AG08396 (cell line): ENCODE measurements around the gene ELF2.
"Not testable (repeated sequence)": the region's sequence is repeated elsewhere in the genome, so short reads cannot be mapped to it uniquely, and the experiment has no call there.

Experiments used
- DNase-seq: peaks from one replicate; pipeline ENCODE4 v3.0.0; 2012; ENCODE audit warnings: low spot score, mixed read lengths

Gene ELF2

DNA sequence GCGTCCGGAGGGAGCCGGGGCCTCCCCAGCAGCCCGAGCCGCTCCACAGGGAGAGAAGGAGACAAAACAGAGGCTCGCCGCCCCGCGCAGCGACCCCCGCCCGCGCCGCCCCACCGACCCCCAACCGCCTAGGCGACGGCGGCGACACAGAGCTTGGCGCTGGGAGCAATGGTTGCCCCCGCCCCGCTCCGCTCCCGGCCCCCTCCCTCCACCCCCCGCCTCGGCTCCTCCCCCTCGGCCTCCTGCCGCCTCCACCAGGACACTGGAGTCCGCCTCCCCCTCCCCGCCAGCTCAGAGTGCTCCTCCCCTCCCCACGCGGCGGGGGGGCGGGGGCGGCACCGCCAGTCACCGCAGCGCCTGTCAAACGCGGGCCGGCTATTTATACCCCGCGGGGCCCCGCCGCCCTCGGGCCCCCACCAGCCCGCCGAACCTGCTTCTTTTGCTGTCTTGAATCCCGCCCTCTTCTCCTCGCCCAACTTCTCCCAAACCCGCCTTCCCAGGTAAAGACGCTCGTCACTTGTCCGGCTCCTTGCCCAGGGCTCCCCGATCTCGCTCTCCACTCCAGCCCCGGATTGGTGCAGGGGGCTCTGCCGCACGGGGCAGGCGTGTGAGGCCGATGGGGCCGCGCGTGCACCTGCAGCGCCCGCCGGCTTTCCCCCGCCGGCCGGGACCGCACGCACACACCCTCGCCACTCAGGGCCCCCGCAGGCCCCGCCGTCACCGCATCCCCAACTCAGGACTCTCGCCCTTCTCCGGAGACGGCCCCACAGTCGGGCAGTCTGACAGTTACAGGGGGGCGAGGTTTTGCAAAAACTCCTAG, at the start of gene ELF2:
Gene ELF2, minus strand, starts transcription at position 170 of the 820 bp plus-strand sequence. CDS start 39,517 bp downstream, outside the sequence.
- DNase-seq = peak; percentile 94

DNA sequence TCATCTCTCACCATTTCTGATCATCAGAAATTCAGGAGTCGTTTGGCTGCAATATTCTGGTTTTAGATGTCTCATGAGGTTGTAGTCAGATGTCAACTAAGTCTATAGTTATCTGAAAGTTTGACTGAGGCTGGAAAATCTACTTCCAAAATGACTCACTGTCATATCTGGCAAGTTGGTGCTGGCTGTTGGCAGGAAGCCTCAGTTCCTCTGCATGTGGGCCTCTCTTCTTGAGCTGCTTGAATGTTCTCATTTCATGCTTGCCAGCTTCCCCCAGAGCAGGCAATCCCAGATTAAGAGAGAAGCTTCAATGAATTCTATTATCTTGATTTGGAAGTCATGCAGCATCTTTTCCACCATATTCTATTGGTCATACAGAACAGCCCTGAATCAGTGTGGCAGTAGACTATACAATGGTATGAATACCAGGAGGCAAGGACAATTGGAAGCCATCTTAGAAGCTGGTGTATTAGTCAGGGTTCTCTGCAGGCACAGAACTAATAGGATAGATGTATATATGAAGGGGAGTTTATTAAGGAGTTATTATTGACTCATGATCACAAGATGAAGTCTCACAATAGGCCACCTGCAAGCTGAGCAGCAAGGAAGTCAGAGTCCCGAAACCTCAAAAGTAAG, 46.8 kb upstream of the ELF2 start:
- no peak for DNase-seq

DNA sequence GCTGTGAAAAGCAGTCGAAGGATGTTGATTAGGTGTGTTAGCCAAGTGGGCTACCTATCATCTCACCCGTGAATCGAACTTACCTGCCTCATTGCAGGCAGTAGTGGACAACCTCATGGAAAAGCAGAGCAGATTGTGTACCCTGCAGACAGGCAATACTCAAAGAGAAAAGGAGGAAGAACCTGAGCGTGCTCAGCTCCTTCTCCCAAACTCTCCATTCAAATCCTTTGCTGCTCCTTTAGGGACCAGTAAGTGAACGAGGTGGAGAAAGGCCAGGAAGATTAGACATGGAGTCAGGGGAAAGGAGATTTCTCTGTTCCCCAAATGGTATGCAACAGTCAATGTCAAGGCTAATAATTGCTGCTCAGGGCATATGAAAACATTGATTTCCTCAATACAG, 45.2 kb upstream of the ELF2 start:
- no peak for DNase-seq

DNA sequence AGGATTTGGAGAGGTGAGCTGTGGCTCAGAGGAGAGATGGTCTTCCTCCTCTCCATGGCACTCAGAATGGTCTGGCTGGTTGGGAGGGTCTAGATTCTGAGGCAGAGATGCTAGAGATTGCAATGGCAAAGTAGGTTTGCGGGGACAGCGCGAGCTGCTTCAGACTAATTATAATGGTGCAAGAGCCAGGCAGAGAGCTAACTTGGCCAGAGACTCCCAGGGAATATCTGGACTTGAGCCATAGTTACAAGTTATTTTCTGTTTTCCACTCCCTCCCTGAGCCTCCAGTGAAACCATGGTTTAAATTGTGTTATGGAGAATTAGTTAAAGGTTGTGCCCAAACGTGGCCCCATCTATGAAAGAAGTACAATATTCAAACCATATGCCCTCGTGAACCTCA, 44.7 kb upstream of the ELF2 start:
- no peak for DNase-seq

DNA sequence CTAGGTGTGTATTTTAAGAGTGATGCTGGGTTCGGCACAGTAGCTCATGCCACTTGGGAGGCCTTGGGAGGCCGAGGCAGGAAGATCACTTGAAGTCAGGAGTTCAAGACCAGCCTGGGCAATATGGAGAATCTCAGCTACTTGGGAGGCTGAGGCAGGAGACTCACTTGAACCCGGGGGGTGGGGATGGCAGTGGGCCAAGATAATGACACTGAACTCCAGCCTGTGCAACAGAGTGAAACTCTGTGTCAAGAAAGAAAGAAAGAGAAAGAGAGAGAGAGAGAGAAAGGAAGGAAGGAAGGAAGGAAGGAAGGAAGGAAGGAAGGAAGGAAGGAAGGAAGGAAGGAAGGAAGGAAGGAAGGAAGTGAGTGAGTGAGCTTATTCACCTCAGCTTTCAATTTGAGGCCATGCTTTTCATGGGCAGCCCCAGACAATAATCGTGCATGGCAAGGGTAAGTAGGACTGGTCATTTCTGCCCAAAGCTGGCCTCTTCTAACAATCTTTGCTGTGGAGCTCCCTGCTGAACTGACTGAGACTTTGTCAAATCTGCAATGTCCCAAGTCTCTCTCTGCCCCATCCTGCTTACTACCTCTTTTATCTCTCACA, 42.5 kb upstream of the ELF2 start:
- DNase-seq = no peak

DNA sequence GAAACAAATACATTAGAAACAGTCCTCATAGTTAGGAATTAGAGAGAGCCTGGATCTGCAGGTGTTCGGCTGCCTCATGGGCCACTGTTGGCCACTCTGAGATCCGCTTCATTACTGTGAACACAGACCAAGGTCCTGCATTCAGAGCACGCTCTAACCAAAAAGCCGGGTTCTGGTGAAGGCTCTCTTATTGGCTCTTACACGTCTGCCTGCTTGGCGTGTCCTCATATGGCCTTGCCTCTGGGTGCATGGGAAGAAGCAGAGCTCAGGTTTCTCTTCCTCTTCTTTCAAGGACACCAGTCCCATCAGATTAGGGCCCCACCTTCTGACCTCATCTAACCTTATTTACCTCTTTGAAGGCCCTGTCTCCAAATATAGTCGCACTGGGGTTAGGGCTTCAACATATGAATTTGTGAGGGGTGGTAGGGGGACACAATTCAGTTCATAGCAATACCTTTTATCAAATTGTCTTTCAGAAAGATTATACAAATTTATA, 37.1 kb upstream of the ELF2 start:
- DNase-seq = no peak

DNA sequence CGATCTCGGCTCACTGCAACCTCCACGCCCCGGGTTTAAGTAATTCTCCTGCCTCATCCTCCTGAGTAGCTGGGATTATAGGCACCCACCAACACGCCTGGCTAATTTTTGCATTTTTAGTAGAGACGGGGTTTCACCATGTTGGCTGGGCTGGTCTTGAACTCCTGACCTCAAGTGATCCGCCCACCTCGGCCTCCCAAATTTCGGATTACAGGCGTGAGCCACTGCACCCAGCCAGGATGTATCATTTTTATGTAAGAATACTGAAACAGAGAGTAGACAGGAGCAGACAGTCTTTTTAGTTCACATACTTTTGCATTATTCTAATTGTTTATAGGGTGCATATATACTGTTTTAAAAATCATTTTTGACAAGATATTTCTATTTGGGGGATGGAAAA, 36.6 kb upstream of the ELF2 start:
- not testable (repeated sequence) for DNase-seq

DNA sequence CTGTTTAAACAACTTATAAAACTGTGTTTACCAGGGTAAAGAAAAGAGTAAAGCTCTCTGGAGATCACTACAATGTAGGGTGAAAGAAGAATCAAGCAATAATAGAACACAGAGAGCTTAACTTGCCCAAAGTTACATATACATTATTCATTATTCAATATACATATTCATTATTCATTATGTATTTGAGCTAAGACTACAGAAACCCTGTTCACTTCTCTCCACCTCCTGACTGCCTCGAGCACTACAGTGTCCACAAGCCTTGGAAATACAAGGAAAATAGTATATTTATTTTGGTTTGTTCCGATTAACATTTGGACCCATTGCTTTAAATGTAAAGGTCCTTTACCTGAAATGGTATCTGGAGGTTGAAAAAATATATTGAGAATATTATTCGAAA, 35.9 kb upstream of the ELF2 start:
- DNase-seq = no peak

DNA sequence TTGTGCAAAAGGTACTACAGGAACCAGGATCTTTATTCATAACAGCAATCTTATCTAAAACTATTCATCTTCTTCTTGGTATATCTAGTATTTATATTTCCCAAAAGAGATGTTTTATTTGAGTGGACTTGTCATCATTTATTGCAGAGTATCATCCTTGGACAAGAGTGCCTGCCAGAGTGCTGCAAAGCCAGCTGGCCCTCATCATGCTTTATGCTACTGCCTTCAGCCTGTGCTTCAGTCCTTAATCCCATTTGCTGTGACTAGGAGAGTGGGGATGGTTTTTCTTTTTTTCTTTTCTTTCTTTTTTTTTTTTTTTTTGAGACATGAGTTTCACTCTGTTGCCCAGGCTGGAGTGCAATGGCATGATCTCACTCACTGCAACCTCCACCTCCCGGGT, 33.5 kb upstream of the ELF2 start:
- no peak for DNase-seq

DNA sequence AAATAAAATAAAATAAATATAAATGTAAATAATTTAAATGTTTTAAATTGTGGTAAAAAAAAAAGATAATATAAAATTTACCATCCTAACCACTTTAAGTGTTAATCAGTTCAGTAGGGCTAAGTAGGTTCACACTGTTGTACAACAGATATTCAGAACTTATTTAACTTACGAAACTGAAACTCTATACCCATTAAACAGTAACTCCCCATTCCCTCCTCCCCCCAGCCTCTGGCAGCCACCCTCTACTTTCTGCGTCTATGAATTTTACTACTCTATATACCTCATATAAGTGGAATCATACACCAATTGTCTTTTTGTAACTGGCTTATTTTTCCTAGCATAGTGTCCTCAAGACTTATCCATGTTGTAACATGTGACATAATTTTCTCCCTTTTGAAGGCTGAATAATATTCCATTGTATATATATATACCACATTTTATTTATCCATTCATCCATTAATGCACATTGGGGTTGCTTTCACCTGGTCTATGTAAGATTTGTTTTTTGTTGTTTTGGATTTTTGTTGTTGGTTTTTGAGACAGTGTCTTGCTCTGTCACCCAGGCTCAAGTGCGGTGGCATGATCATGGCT, 32.5 kb upstream of the ELF2 start:
- DNase-seq = no peak

DNA sequence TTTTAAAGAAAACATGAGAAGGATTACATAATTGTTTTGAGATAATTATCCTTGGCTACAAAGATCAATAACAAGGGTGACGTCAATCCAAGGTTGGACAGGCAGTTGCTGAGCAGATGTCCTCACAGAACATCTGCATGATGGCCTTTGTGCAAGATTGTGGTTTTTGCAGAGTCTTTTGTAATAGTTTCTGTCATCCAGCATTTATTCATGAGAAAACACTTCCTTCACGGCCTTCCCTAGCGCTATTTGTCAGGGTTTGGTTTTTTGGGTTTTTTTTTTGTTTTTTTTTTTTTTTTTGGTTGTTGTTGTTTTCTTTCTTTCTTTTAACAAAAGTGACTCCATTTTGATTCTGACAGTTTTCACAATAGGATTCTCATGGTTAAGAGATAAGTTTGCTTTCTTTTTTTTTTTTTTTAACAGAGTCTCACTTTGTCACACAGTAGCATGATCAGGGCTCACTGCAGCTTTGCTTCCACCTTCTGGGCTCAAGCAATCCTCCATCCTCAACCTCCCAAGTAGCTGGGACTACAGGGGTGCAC, 31.5 kb upstream of the ELF2 start:
- DNase-seq = peak; percentile 21

DNA sequence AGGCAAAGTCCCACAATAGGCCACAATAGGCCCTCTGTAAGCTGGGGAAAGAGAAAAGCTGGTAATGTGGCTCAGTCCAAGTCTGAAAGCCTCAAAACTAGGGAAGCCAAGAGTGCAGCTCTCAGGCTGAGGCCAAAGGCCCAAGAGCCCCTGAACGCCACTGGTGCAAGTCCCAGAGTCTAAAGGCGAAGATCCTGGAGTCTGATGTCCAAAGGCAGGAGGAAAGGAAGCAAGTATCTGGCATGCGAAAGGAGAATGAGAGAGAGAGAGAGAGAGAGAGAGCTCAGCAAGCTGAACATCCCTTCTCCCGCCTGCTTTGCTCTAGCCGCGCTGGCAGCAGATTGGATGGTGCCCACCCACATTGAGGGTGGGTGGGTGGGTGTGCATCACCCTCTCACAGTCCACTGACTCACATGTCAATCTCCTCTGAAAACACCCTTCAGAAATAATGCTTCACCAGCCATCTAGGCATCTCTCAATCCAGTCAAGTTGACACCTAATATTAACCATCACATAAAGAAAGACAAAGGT, 30.9 kb upstream of the ELF2 start:
- DNase-seq = no peak

DNA sequence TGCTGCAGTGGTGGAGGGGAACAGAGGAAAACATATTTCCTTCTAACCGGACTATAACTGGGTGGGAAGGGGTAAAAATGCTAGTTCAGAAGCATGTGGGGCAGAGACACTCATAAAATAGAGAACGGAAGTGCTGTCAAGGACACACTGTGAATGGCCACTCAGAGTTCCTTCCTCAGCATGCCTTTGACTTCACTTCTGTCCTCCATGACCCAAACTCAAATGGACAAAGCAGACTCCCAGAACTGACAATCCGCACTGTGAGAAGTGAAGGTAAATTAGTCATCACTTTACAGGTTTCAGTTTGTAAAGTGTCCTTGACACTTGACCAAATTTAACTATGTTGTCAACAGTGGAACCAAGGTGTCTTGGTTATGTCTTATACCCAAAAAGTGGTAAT, 30.2 kb upstream of the ELF2 start:
- no peak for DNase-seq

DNA sequence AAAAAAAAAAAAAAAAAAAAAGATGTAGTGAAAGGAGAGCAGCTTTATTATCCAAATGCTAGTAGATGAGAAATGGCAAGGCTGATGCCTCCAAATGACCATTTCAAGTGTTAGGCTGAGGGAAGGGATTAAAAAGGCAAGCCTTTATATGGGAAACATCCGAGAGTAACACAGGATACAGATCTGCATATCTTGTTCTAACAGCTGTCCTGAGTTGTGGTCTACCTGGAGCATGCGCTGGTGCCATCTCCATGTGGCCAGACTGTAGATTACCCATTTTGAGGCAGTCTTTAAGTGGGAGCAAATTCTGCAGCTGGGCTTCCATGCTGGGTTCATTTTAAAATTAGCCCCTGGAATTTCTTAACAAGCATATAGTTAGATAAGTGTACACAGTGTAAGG, 26.0 kb upstream of the ELF2 start:
- no peak for DNase-seq

DNA sequence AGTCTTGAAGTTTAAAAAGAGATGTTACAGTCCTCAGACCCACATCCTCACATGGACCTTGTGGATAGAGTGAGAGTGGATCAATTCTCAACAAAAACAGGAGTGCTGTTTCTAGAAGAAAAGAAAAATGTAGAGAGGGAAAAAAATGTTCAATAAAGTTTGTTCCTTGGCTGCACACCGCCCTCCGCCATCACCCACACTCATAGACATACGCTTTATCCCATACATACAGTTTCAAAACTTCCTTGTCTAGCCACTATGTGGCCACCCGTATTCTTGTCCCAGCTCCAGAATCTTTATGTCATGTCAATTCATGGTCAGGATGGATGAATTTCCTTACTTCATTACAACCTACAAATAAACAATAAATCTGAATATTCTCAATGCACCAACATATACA, 23.5 kb upstream of the ELF2 start:
- no peak for DNase-seq

DNA sequence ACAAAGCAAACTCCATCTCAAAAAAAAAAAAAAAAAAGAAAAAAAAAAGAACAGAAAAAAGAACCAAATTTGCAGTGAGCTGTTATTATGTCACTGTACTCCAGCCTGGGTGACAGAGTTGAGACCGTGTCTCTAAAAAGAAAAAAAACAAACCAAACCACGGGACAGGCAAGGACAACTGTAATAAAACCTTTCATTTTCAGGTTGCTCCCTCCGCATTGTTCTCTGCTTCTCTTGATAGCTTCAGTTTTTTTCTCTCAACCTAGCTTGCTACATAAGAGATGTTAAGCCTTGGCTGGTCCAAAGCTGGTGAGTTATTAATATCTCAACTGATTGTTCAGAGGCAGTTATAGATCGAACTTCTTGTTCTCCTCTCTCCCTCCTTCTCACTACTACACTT, 23.1 kb upstream of the ELF2 start:
- DNase-seq = no peak

DNA sequence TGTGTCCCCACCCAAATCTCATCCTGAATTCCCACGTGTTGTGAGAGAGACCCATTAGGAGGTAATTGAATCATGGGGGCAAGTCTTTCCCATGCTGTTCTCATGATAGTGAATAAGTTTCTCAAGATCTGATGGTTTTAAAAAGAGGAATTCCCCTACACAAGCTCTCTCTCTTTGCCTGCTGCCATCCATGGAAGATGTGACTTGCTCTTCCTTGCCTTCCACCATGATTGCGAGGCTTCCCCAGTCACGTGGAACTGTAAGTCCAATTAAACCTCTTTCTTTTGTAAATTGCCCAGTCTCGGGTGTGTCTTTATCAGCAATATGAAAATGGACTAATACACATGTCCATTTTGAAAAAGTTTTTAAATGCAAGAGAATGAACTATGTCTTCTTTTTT, 20.2 kb upstream of the ELF2 start:
- not testable (repeated sequence) for DNase-seq

DNA sequence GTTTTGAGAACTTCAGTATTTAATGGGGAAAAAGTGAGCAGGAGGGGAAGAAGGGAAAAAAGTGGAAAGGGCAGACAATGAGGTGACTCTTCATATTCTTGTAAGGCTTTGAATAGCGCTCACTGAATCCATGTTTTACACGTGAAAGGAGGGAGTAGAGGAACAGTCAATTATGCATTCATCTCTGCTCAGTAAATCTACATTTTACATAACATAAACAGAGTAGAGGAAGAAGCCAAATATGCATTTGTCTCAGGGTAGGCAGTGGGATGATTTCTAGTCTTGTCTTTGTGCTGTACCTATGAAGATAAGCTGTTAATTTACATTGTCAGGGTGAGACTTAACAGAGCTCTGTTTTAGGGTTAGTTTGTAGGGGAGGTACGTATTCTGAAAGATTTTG, 19.4 kb upstream of the ELF2 start:
- DNase-seq = no peak

DNA sequence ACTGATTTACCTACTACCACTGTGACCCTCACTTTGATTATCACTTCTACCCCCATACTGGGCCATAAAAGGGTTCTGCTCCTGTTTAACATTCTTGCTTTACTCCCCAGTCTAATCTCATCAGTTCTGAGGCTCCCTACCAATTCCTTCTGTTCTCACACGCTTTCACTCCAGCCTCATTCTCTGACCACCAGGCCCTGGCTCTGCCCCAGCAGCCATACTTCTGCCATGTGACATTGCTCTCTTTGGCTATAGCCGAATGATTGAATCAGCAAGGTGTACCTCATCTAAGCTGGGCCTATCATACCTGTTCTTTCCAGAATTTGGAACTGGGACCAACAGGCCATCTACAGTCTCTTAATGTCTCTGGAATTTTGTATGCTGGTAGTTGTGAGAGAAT, 14.4 kb upstream of the ELF2 start:
- no peak for DNase-seq

DNA sequence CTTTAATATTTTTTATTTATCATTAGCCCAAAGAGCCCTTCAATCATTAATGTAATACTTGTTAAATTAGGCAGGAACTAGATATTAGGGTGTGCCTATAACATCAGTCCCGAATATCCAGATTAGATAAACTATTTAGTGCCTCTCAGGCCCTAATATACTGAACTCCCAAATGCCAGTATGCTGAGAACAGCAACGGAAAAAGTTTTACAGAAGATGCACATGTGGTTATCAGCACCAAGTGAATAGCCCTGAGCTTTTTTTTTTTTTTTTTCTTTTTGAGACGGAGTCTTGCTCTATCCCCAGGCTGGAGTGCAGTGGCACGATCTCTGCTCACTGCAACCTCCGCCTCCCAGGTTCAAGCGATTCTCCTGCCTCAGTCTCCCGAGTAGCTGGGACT, 13.0 kb upstream of the ELF2 start:
- DNase-seq = no peak

DNA sequence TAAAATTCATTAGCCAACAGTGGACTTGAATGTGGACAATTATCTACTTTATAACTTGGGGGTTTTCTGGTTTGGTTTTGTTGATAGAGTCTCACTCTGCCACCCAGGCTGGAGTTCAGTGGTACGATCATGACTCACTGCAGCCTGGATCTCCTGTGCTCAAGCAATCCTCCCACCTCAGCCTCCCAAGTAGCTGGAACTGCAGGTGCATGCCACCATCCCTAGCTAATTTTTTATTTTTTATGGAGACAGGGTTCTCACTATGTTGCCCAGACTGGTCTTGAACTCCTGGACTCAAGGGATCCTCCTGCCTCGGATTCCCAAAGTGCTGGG, 12.4 kb upstream of the ELF2 start:
- no peak for DNase-seq

DNA sequence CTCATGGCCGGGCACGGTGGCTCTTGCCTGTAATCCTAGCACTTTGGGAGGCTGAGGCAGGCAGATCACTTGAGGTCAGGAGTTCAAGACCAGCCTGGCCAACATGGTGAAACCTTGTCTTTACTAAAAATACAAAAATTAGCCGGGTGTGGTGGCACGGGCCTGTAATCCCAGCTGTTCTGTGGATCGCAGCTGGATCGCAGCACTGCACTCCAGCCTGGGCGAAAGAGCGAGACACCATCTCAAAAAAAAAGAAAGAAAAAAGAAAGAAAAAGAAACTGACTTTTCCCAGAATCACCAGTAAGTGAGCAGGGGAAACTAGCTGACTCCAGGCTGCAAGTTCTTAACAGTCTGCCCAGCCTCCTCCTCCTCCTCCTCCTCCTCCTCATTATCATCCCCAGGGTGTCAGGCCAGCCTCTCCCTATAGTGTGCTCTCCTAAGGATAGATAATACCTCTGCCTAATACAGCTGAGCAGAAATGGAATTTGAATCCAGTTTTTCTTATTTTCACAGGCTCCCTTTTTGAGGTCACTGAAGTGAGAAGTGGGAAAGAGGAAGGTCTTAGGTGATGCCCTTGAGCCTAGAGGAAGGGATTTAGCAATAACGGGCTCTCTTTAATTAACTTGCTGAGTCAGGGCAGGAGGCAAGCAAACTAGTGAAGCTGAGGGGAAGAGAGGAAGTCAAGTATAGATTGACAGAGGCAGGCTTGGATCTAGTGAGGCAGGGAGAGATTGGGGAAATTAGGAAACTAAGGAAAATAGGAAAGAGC, 11.8 kb upstream of the ELF2 start:
- no peak for DNase-seq
